Measurements from ENCODE around the gene NECAP2. TPM values are rescaled to one million over a fixed set of nuclear protein-coding genes. Genes with fewer than 3 reads are reported as not detected.
"Not testable (repeated sequence)": the region's sequence is repeated elsewhere in the genome, so short reads cannot be mapped to it uniquely, and the experiment has no call there.

The NECAP2 gene
- total and polyA plus RNA-seq, 4 experiments from 2014 or later = 154 to 341 (median 204) TPM

- H3K4me1 ChIP-seq (ENCODE audit: insufficient read depth, low read length); H3K4me3 Mint-ChIP-seq; H3K27ac Mint-ChIP-seq; POLR2A ChIA-PET (ENCODE audit: partially characterized antibody); DNase-seq; H3K4me1 Mint-ChIP-seq; H3K9me3 Mint-ChIP-seq; H3K36me3 ChIP-seq (ENCODE audit: insufficient read depth, low read length); H3K4me3 ChIP-seq (ENCODE audit: low read length in 2 of 2); intact Hi-C loops (cut with micrococcal nuclease); H3K27me3 ChIP-seq (ENCODE audit: insufficient read depth, low read length); H3K36me3 Mint-ChIP-seq; H3K27ac ChIP-seq (ENCODE audit: low read depth, low read length); H3K9me3 ChIP-seq (ENCODE audit: control insufficient read depth in 1 of 2, low read length in 2 of 2); H3K27me3 Mint-ChIP-seq: not testable (repeated sequence)
- CTCF ChIA-PET (ENCODE audit: partially characterized antibody) = interaction anchor here (0.6 kb wide), 1 partner anchor 27 kb away, joined by 4 read pairs; no protein-coding TSS in a partner anchor
Observed at GRCh38 chr1:16505870-16506269, 65.3 kb downstream of the NECAP2 start.

DNA sequence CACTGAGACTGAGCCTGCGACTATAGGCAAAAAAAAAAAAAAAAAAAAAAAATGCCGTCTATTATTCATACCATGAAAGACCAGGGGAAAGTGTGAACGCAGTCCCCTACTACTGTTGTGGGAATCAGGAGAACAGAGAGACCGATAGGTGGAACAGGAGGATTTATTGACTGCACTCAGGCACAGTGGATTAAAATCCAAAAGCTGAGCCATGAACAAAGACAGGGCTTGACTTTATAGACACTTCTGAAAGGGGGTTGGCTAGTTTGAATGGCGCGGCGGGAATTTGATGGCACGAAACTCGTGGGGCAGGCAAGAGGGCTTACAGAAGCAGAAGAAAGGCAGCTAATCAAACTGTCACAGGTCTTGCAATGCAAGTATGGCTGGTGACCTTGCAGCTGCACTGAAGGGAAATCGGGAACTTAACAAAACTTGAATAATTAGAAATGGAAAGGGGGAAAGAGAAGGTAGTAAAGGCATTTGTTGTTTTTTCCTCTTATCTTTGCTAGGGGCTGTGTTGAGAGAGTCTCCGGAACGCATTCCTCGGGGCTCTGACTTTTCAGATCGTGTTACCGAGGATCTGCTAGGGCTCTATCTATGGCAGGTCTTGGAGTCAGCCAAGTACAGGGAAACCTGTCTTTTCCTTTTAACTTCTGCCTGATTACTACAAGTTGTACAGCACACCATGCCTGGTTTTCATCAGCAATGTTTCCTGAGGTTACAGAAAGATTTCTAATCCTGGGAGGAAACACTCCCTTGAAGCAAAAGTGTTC lies 66.0 kb downstream of the NECAP2 start:
- CTCF ChIA-PET (ENCODE audit: partially characterized antibody) = interaction anchor here (0.6 kb wide), 1 partner anchor 27 kb away, joined by 4 read pairs; no protein-coding TSS in a partner anchor

GRCh38 chr1:16508861-16509445 lies 68.4 kb downstream of the NECAP2 start:
- CTCF ChIA-PET (ENCODE audit: partially characterized antibody) = not testable (repeated sequence)

More for the DNA sequence above, 66.0 kb downstream of the NECAP2 start:
- H3K27ac ChIP-seq (ENCODE audit: low read depth, low read length); H3K4me3 ChIP-seq (ENCODE audit: low read length in 2 of 2); H3K4me1 ChIP-seq (ENCODE audit: insufficient read depth, low read length); H3K4me3 Mint-ChIP-seq; H3K27me3 Mint-ChIP-seq; intact Hi-C loops (cut with micrococcal nuclease); H3K36me3 Mint-ChIP-seq; H3K4me1 Mint-ChIP-seq; POLR2A ChIA-PET (ENCODE audit: partially characterized antibody); H3K27ac Mint-ChIP-seq; H3K9me3 ChIP-seq (ENCODE audit: control insufficient read depth in 1 of 2, low read length in 2 of 2); H3K36me3 ChIP-seq (ENCODE audit: insufficient read depth, low read length); H3K27me3 ChIP-seq (ENCODE audit: insufficient read depth, low read length); DNase-seq; H3K9me3 Mint-ChIP-seq: not testable (repeated sequence)

More at GRCh38 chr1:16508861-16509445, 68.4 kb downstream of the NECAP2 start:
- H3K36me3 Mint-ChIP-seq; DNase-seq; H3K4me1 Mint-ChIP-seq; H3K4me3 Mint-ChIP-seq; intact Hi-C loops (cut with micrococcal nuclease); H3K36me3 ChIP-seq (ENCODE audit: insufficient read depth, low read length); H3K27me3 Mint-ChIP-seq; POLR2A ChIA-PET (ENCODE audit: partially characterized antibody); H3K9me3 Mint-ChIP-seq; H3K4me1 ChIP-seq (ENCODE audit: insufficient read depth, low read length); H3K27ac Mint-ChIP-seq; H3K27ac ChIP-seq (ENCODE audit: low read depth, low read length); H3K9me3 ChIP-seq (ENCODE audit: control insufficient read depth in 1 of 2, low read length in 2 of 2); H3K27me3 ChIP-seq (ENCODE audit: insufficient read depth, low read length); H3K4me3 ChIP-seq (ENCODE audit: low read length in 2 of 2): not testable (repeated sequence)

Other genes starting within 250 kb of the NECAP2 start
- gene ARHGEF19, start 228.1 kb upstream of the NECAP2 start, total RNA-seq = 10 to 100 TPM; 13.1 to 16.7 TPM
- gene ARHGEF19, start 228.1 kb upstream of the NECAP2 start, polyA plus RNA-seq = 10 to 100 TPM in 1 of 2 donors, 1 to 10 TPM in 1; 7.6 to 11.2 TPM
- 10 to 100 TPM; 11.5 to 13.6 TPM for gene CPLANE2, start 203.5 kb upstream of the NECAP2 start, total RNA-seq
- gene CPLANE2, start 203.5 kb upstream of the NECAP2 start, polyA plus RNA-seq = 1 to 10 TPM; 2.4 to 3.5 TPM
- 10 to 100 TPM; 21.6 to 25.6 TPM for gene FBXO42, start 88.2 kb upstream of the NECAP2 start, total RNA-seq
- 10 to 100 TPM; 18.2 to 22.7 TPM for gene FBXO42, start 88.2 kb upstream of the NECAP2 start, polyA plus RNA-seq
- gene SZRD1, start 73.5 kb upstream of the NECAP2 start, total RNA-seq = 10 to 100 TPM; 79.1 to 81.0 TPM
- gene SZRD1, start 73.5 kb upstream of the NECAP2 start, polyA plus RNA-seq = 10 to 100 TPM; 41.6 to 56.7 TPM
- not detected for gene SPATA21, start 3.3 kb upstream of the NECAP2 start, total RNA-seq
- not detected for gene SPATA21, start 3.3 kb upstream of the NECAP2 start, polyA plus RNA-seq
- gene RNU1-1, start 73.6 kb downstream of the NECAP2 start, total RNA-seq = 1,000 to 10,000 TPM; 3,010 to 3,866 TPM
- gene RNU1-1, start 73.6 kb downstream of the NECAP2 start, polyA plus RNA-seq = not detected
- 10 to 100 TPM; 16.7 to 17.0 TPM for gene NBPF1, start 172.8 kb downstream of the NECAP2 start, total RNA-seq
- 10 to 100 TPM in 1 of 2 donors, 1 to 10 TPM in 1; 4.1 to 10.4 TPM for gene NBPF1, start 172.8 kb downstream of the NECAP2 start, polyA plus RNA-seq
- gene RNU1-3, start 226.2 kb downstream of the NECAP2 start, total RNA-seq = 1,000 to 10,000 TPM; 3,010 to 3,866 TPM
- gene RNU1-3, start 226.2 kb downstream of the NECAP2 start, polyA plus RNA-seq = not detected